PC-3 (cell line): ENCODE data around the gene CNIH4. TPM values are rescaled to one million over a fixed set of nuclear protein-coding genes. Genes with fewer than 3 reads are reported as not detected.
"Not testable (repeated sequence)": the region's sequence is repeated elsewhere in the genome, so short reads cannot be mapped to it uniquely, and the experiment has no call there.

ENCODE experiments used
- ATAC-seq: fragments of 200-7000 bp; cut with Tn5 transposase; 2 replicates; pipeline ENCODE4 v1.9.1; 2020; ENCODE audit warnings: mild to moderate bottlenecking, moderate library complexity
- BruUV-seq: library from RNA; stranded (reverse); fragments of 400-500 nt; replicated peaks from 2 replicates; lab custom pipeline; 2021; lab: Mats Ljungman, UMichigan
- CTCF ChIA-PET: fragments of 300-600 bp; sonication (Branson Sonifier 250); formaldehyde crosslinking; loops from one replicate; lab custom pipeline; 2022; ENCODE audit warnings: antibody characterized with exemption; lab: Charles Lee
- POLR2A ChIA-PET: fragments of 300-600 bp; sonication (Branson Sonifier 250); formaldehyde crosslinking; loops from one replicate; lab custom pipeline; 2022; ENCODE audit warnings: antibody characterized with exemption; ENCODE audit not compliant: unreplicated experiment; lab: Charles Lee
- DNase-seq: peaks from one replicate; pipeline ENCODE4 v3.0.0-alpha.2; 2015
- H2AFZ ChIP-seq: fragments of 300-600 bp; sonication (generic); 2 replicates; pipeline ENCODE4 v1.6.0; 2016; ENCODE audit warnings: antibody characterized with exemption, low read length
- H3F3A ChIP-seq: fragments of 300-600 bp; sonication (generic); one replicate; pipeline ENCODE4 v1.6.0; 2017; ENCODE audit warnings: antibody characterized with exemption, low read length, control low read depth, mild to moderate bottlenecking; ENCODE audit not compliant: unreplicated experiment
- H3K27ac ChIP-seq: fragments of 300-600 bp; sonication (generic); 2 replicates; pipeline ENCODE4 v1.5.1; 2016; ENCODE audit warnings: mild to moderate bottlenecking, low read length
- H3K27me3 ChIP-seq: fragments of 300-600 bp; sonication (generic); 2 replicates; pipeline ENCODE4 v1.6.1; 2016; ENCODE audit warnings: low read length, mixed read lengths
- H3K36me3 ChIP-seq: fragments of 300-600 bp; sonication (generic); 2 replicates; pipeline ENCODE4 v1.6.1; 2016; ENCODE audit warnings: low read depth, mixed run types, low read length, mixed read lengths
- H3K4me1 ChIP-seq: fragments of 300-600 bp; sonication (generic); 2 replicates; pipeline ENCODE4 v1.5.1; 2016; ENCODE audit warnings: low read length; ENCODE audit not compliant: insufficient read depth
- H3K4me2 ChIP-seq: fragments of 300-600 bp; sonication (generic); 2 replicates; pipeline ENCODE4 v1.6.0; 2016; ENCODE audit warnings: low read length
- H3K4me3 ChIP-seq: fragments of 300-600 bp; sonication (generic); 2 replicates; pipeline ENCODE4 v1.5.1; 2016; ENCODE audit warnings: mild to moderate bottlenecking, low read length, mixed read lengths
- H3K79me2 ChIP-seq: fragments of 300-600 bp; sonication (generic); 2 replicates; pipeline ENCODE4 v1.6.1; 2017; ENCODE audit warnings: low read length, mixed read lengths
- H3K9ac ChIP-seq: fragments of 300-600 bp; sonication (generic); 2 replicates; pipeline ENCODE4 v1.6.0; 2016; ENCODE audit warnings: mild to moderate bottlenecking, low read length
- H3K9me2 ChIP-seq: fragments of 300-600 bp; sonication (generic); replicated peaks from 2 replicates; pipeline ENCODE4 v1.6.1; 2016; ENCODE audit warnings: mixed run types, low read length, mixed read lengths
- H3K9me3 ChIP-seq: fragments of 300-600 bp; sonication (generic); 2 replicates; pipeline ENCODE4 v1.6.1; 2016; ENCODE audit warnings: low read length, mixed read lengths
- H4K20me1 ChIP-seq: fragments of 300-600 bp; sonication (generic); 2 replicates; pipeline ENCODE4 v1.6.1; 2016; ENCODE audit warnings: low read length, mixed read lengths
- CTCF ChIP-seq: fragments of 300-600 bp; sonication (generic); conservative IDR thresholded peaks from 2 replicates; pipeline ENCODE4 v1.5.1; 2017; ENCODE audit warnings: antibody characterized with exemption, low read depth, mild to moderate bottlenecking, low read length
- EZH2 ChIP-seq: fragments of 300-600 bp; sonication (generic); IDR thresholded peaks from one replicate; pipeline ENCODE4 v1.6.1; 2017; ENCODE audit warnings: antibody characterized with exemption, mild to moderate bottlenecking, low read length; ENCODE audit not compliant: unreplicated experiment
- EZH2phosphoT487 ChIP-seq: fragments of 300-600 bp; sonication (generic); IDR thresholded peaks from 2 replicates; pipeline ENCODE4 v1.6.1; 2018; ENCODE audit warnings: mild to moderate bottlenecking, antibody characterized with exemption, low read length, borderline replicate concordance
- intact Hi-C: fragments of 100-400 bp; cut with micrococcal nuclease; formaldehyde crosslinking; loops from 2 replicates; pipeline ENCODE4 v1.9.0; 2023
- microRNA-seq: library from miRNA; unstranded; fragments of <30 nt; microRNA quantifications from one replicate; pipeline ENCODE4 v1.1.0, GENCODE V29; 2020; ENCODE audit not compliant: unreplicated experiment
- total RNA-seq: library from RNA; depleted of rRNA; stranded (reverse); fragments of >200 nt; gene quantifications from 2 replicates; pipeline ENCODE4 v1.2.3, GENCODE V29; 2014; rRNA removed

The CNIH4 gene
- total RNA-seq, 1 experiment from 2014 or later: 89.9 TPM

GRCh38 chr1:224427346-224427745 lies 70.7 kb downstream of the CNIH4 start:
- peaks cover 45% of the 10 kb centered on the region for H3K36me3 ChIP-seq
- no peak overlapping the region for H2AFZ ChIP-seq
- peak overlapping the region; percentile 22; the same call in 1 of the 2 replicates for H3K9ac ChIP-seq
- H3K9me2 ChIP-seq: no peaks in the 10 kb centered on the region
- peaks cover 15% of the 10 kb centered on the region for H4K20me1 ChIP-seq
- ATAC-seq (peak; percentile 89), DNase-seq (peak; percentile 87)
- no peak for TF ChIP-seq EZH2phosphoT487
- TF ChIP-seq EZH2: no peak
- no peak for TF ChIP-seq CTCF
- H3K4me2 ChIP-seq: peak overlapping the region; percentile 52
- ChIA-PET CTCF (no interaction called here), POLR2A (no interaction called here)
- H3K4me1 ChIP-seq: peaks cover 47% of the 10 kb centered on the region
- BruUV-seq: no TSS peak
- H3F3A ChIP-seq: peaks cover 13% of the 10 kb centered on the region
- intact Hi-C loops: loop anchor here (1.0 to 10.0 kb wide), 2 partner anchors 30 to 497 kb away; partner anchors contain the start of gene DNAH14
- H3K9me3 ChIP-seq: no peaks in the 10 kb centered on the region
- H3K27ac ChIP-seq: peak overlapping the region; percentile 70
- no peaks in the 10 kb centered on the region for H3K27me3 ChIP-seq
- H3K4me3 ChIP-seq: peak overlapping the region; percentile 13; the same call in 1 of the 2 replicates
- peaks cover 65% of the 10 kb centered on the region for H3K79me2 ChIP-seq

GRCh38 chr1:224428713-224429112 lies 72.0 kb downstream of the CNIH4 start:
- BruUV-seq, DNase-seq, ATAC-seq, H3K27me3 ChIP-seq, H3K27ac ChIP-seq, H3K4me2 ChIP-seq, CTCF ChIA-PET, H3K9ac ChIP-seq, H3K9me2 ChIP-seq, H3K9me3 ChIP-seq, H3K4me3 ChIP-seq, POLR2A ChIA-PET, H2AFZ ChIP-seq: not testable (repeated sequence)
- peaks cover 32% of the 10 kb centered on the region for H3K36me3 ChIP-seq
- H3F3A ChIP-seq: peaks cover 13% of the 10 kb centered on the region
- H4K20me1 ChIP-seq: peaks cover 24% of the 10 kb centered on the region
- peaks cover 78% of the 10 kb centered on the region for H3K79me2 ChIP-seq
- peaks cover 48% of the 10 kb centered on the region for H3K4me1 ChIP-seq
- intact Hi-C loops: loop anchor here (10.0 kb wide), 1 partner anchor 496 kb away; the partner anchor contains the start of gene DNAH14

Small RNA genes lying within 50 kb of the gene (microRNA-seq; reads per million reads assigned to microRNA genes)
- 3.0 reads per million, percentile 7 among the genes with 10 or more reads in this experiment for gene MIR4742

Other genes starting within 250 kb of the CNIH4 start
- gene FBXO28, start 242.8 kb upstream of the CNIH4 start, total RNA-seq: 57.7 and 82.6 TPM in 2 replicates
- 71.3 and 72.2 TPM in 2 replicates for gene DEGS1, start 173.6 kb upstream of the CNIH4 start, total RNA-seq
- gene NVL, start 26.7 kb upstream of the CNIH4 start, total RNA-seq: 26.6 and 37.1 TPM in 2 replicates
- gene WDR26, start 77.9 kb downstream of the CNIH4 start, total RNA-seq: 40.7 and 45.2 TPM in 2 replicates